HepG2 (cell line): ENCODE results near the gene DHRS1. TPM values are rescaled to one million over a fixed set of nuclear protein-coding genes. Genes with fewer than 3 reads are reported as not detected.

Source experiments
- ATAC-seq: fragments of 200-7000 bp; cut with Tn5 transposase; 3 replicates; pipeline ENCODE4 v1.9.1; 2020; ENCODE audit warnings: mild to moderate bottlenecking, moderate library complexity
- BruUV-seq: library from RNA; stranded (reverse); fragments of 400-500 nt; replicated peaks from 2 replicates; lab custom pipeline; 2021; lab: Mats Ljungman, UMichigan
- CTCF ChIA-PET: fragments of 300-600 bp; formaldehyde crosslinking; extraction: SDS; loops from one replicate; lab custom pipeline; 2021; ENCODE audit warnings: low total read pairs, inconsistent platforms, low intra/inter-chr PET ratio; lab: Yijun Ruan, JAX
- POLR2A ChIA-PET: fragments of 350-600 bp; sonication (Branson Sonifier 250); formaldehyde crosslinking; loops from one replicate; lab custom pipeline; 2020; ENCODE audit warnings: antibody characterized with exemption, inconsistent platforms; lab: Yijun Ruan, JAX
- DNase-seq: peaks from one replicate; pipeline ENCODE4 v3.0.0-alpha.2; 2015; ENCODE audit warnings: low spot score
- FAIRE-seq: peaks from 3 replicates; lab custom pipeline; 2011; peaks lifted over from hg19 to GRCh38; lab: Jason Lieb, UNC
- H2AFZ ChIP-seq: one replicate; pipeline ENCODE4 v1.6.1; 2011; ENCODE audit warnings: low read length, inconsistent platforms
- H3K27ac ChIP-seq: fragments of 300-600 bp; 3 replicates; pipeline ENCODE4 v1.8.0; 2011; ENCODE audit warnings: mixed run types, mild to moderate bottlenecking, mixed read lengths, low read length, inconsistent platforms; ENCODE audit not compliant: insufficient read depth; ENCODE audit errors: extremely low read length
- H3K27me3 ChIP-seq, 2 experiments: fragments of 200-600 bp in 1 of 2; 2 replicates in 1 of 2; 3 replicates in 1 of 2; pipeline versions ENCODE4 v1.6.0 to v1.8.0; 2011; ENCODE audit warnings: low read length in 2 of 2, mild to moderate bottlenecking in 2 of 2, moderate library complexity in 2 of 2, inconsistent platforms in 1 of 2; ENCODE audit not compliant: insufficient read depth in 2 of 2, control insufficient read depth in 1 of 2
- H3K36me3 ChIP-seq, 2 experiments: fragments of 200-600 bp in 1 of 2; replicated peaks in 1 of 2; 2 replicates in 1 of 2; 3 replicates in 1 of 2; pipeline versions ENCODE4 v1.5.1 to v1.8.0; 2011; ENCODE audit warnings: low read length in 2 of 2, inconsistent platforms in 1 of 2; ENCODE audit not compliant: insufficient read depth in 2 of 2, control insufficient read depth in 1 of 2
- H3K4me1 ChIP-seq: 2 replicates; pipeline ENCODE4 v1.5.1; 2012; ENCODE audit warnings: low read length, inconsistent platforms; ENCODE audit not compliant: insufficient read depth
- H3K4me2 ChIP-seq: 2 replicates; pipeline ENCODE4 v1.6.0; 2011; ENCODE audit warnings: low read depth, low read length, inconsistent platforms
- H3K4me3 ChIP-seq, 3 experiments: fragments of 200-600 bp in 1 of 3; sonication (generic), shearing (Covaris generic) in 1 of 3; replicated peaks in 1 of 3; 2 replicates each; pipeline ENCODE4 v1.5.1; 2011 to 2016; ENCODE audit warnings: low read length in 3 of 3, inconsistent platforms in 2 of 3, low read depth in 2 of 3, mild to moderate bottlenecking in 2 of 3, control low read depth in 1 of 3, mixed read lengths in 1 of 3; ENCODE audit not compliant: insufficient read depth in 1 of 3
- H3K79me2 ChIP-seq: one replicate; pipeline ENCODE4 v1.6.1; 2011; ENCODE audit warnings: low read length, inconsistent platforms; ENCODE audit not compliant: insufficient read depth
- H3K9ac ChIP-seq: 2 replicates; pipeline ENCODE4 v1.6.0; 2011; ENCODE audit warnings: mild to moderate bottlenecking, low read depth, low read length, inconsistent platforms; ENCODE audit not compliant: insufficient read depth
- H3K9me3 ChIP-seq: 2 replicates; pipeline ENCODE4 v1.5.1; 2012; ENCODE audit warnings: mild to moderate bottlenecking, low read length
- H4K20me1 ChIP-seq: 2 replicates; pipeline ENCODE4 v1.6.0; 2011; ENCODE audit warnings: inconsistent platforms, mild to moderate bottlenecking, low read length, moderate library complexity; ENCODE audit not compliant: insufficient read depth
- AKAP8 ChIP-seq: sonication (generic); formaldehyde crosslinking; IDR thresholded peaks from 2 replicates; pipeline ENCODE4 v1.5.1; 2020; ENCODE audit warnings: mild to moderate bottlenecking, missing genetic modification reagents
- BORCS8-MEF2B ChIP-seq: sonication (generic); formaldehyde crosslinking; IDR thresholded peaks from 2 replicates; pipeline ENCODE4 v1.8.0; 2022; ENCODE audit warnings: mild to moderate bottlenecking, missing genetic modification reagents
- DNMT1 ChIP-seq: sonication (generic); formaldehyde crosslinking; IDR thresholded peaks from 2 replicates; pipeline ENCODE4 v1.5.1; 2020; ENCODE audit warnings: mild to moderate bottlenecking, missing genetic modification reagents
- PREB ChIP-seq: sonication (generic); formaldehyde crosslinking; IDR thresholded peaks from 2 replicates; pipeline ENCODE4 v1.4.0; 2020; ENCODE audit warnings: missing genetic modification reagents
- TRIM22 ChIP-seq: fragments of 450-650 bp; IDR thresholded peaks from 2 replicates; pipeline ENCODE4 v1.6.1; 2017
- ZBTB40 ChIP-seq, 2 experiments: fragments of 450-650 bp in 1 of 2; sonication (generic) in 1 of 2; formaldehyde crosslinking in 1 of 2; IDR thresholded peaks; 2 replicates each; pipeline versions ENCODE4 v1.6.1 to v1.8.0; 2016 to 2022; ENCODE audit warnings: antibody characterized with exemption in 1 of 2, mild to moderate bottlenecking in 1 of 2, missing genetic modification reagents in 1 of 2
- ZNF281 ChIP-seq: sonication (generic); formaldehyde crosslinking; IDR thresholded peaks from 2 replicates; pipeline ENCODE4 v1.4.0; 2020; ENCODE audit warnings: missing genetic modification reagents, borderline replicate concordance
- WGBS: methylation state at CpG from one replicate; pipeline ENCODE4 v1.1.6; 2017; ENCODE audit warnings: low lambda C conversion rate; 5-methylcytosine and 5-hydroxymethylcytosine counted together
- in situ Hi-C: cut with HindIII; loops from 2 replicates; pipeline ENCODE4 v1.10.0; 2017; ENCODE audit warnings: low pct_unique_long_range_greater_than_20kb; ENCODE audit not compliant: extremely low pct_ligation_motif_present
- intact Hi-C: fragments of 100-400 bp; cut with micrococcal nuclease; formaldehyde crosslinking; loops from one replicate; pipeline ENCODE4 v1.10.0; 2022; ENCODE audit not compliant: unreplicated experiment
- polyA plus RNA-seq, 8 experiments: library from polyadenylated mRNA; depleted of rRNA in 3 of 8; stranded (reverse) in 7 of 8; unstranded in 1 of 8; fragments of >200 nt; fragmentation: Illumina TruSeq in 4 of 8; extraction: Trizol in 4 of 8; gene quantifications; 2 replicates each; pipeline versions ENCODE4 v1.2.1 to v1.2.3, GENCODE V29; 2011 to 2016; ENCODE audit warnings: low read depth in 4 of 8, missing spikeins in 1 of 8, mixed read lengths in 1 of 8; ENCODE audit not compliant: insufficient read depth in 1 of 8
- total RNA-seq, 5 experiments: library from RNA; depleted of rRNA; stranded (reverse); fragments of >200 nt; fragmentation: Illumina TruSeq; extraction: Trizol; gene quantifications; 2 replicates each; pipeline ENCODE4 v1.2.3, GENCODE V29; 2016; ENCODE audit warnings: low read depth in 1 of 5

DHRS1 gene
- total and polyA plus RNA-seq, 2 of the 13 experiments (the other 11 are each of a cell fraction or from before 2014, with no cell fraction given) = 49.8 to 60.8 TPM

- no peak for FAIRE-seq
- H3K27ac ChIP-seq = no peak overlapping the region
- no peak for DNase-seq
- no TSS peak for BruUV-seq
- H3K36me3 ChIP-seq = no peaks in the 10 kb centered on the region
- no peaks in the 10 kb centered on the region for H4K20me1 ChIP-seq
- no peaks in the 10 kb centered on the region for H3K27me3 ChIP-seq
- WGBS = 87% methylated on average over 5 of the region's 5 CpGs
- ChIA-PET POLR2A (interaction anchor here (1.1 to 2.4 kb wide), 5 partner anchors 10 to 41 kb away, joined by 3 to 23 read pairs (median 6); partner anchors contain the start of genes CIDEB, DHRS1, NOP9 and RABGGTA), CTCF (no interaction called here)
- peak; percentile 6 for ATAC-seq
- H3K9me3 ChIP-seq = no peaks in the 10 kb centered on the region
- H3K4me3 ChIP-seq = no peak overlapping the region
- in situ Hi-C loops (no loop called here), intact Hi-C loops (no loop called here)
- H3K79me2 ChIP-seq = no peaks in the 10 kb centered on the region
- no peak overlapping the region for H2AFZ ChIP-seq
- H3K9ac ChIP-seq = no peak overlapping the region
- no peak overlapping the region for H3K4me2 ChIP-seq
- no peaks in the 10 kb centered on the region for H3K4me1 ChIP-seq
- TF ChIP-seq ZBTB40 (IDR thresholded peaks at IDR 0.05) = no peak
- TF ChIP-seq ZBTB40 (CRISPR knock-in tag; IDR thresholded peaks at IDR 0.05) = 0 out of 2 replicates have a peak, but pooled peaks have one; percentile 0
- no peak for TF ChIP-seq ZNF281
- 0 out of 2 replicates have a peak, but pooled peaks have one; percentile 14 for TF ChIP-seq PREB
- peak; percentile 25; the same call in 1 of the 2 replicates for TF ChIP-seq BORCS8-MEF2B (CRISPR knock-in tag)
- TF ChIP-seq TRIM22 = 0 out of 2 replicates have a peak, but pooled peaks have one; percentile 23
- 0 out of 2 replicates have a peak, but pooled peaks have one; percentile 3 for TF ChIP-seq DNMT1
- TF ChIP-seq AKAP8 (CRISPR knock-in tag) = peak; percentile 18; the same call in 1 of the 2 replicates
These were observed 15.7 kb downstream of the DHRS1 start for GRCh38 chr14:24283796-24284460.
